G401 (cell line): ENCODE measurements around the gene IKZF2. TPM values are rescaled to one million over a fixed set of nuclear protein-coding genes. Genes with fewer than 3 reads are reported as not detected.
"Not testable (repeated sequence)": the region's sequence is repeated elsewhere in the genome, so short reads cannot be mapped to it uniquely, and the experiment has no call there.

Experiments used
- DNase-seq: peaks from one replicate; pipeline ENCODE4 v3.0.0-alpha.2; 2015; ENCODE audit warnings: low spot score
- in situ Hi-C: cut with HindIII; loops from 2 replicates; pipeline ENCODE4 v1.10.0; 2016; ENCODE audit warnings: low sequenced_read_pairs, mixed read lengths
- total RNA-seq: library from RNA; depleted of rRNA; stranded (reverse); fragments of >200 nt; shearing (Covaris generic); gene quantifications from 2 replicates; pipeline ENCODE4 v1.2.3, GENCODE V29; 2014

The IKZF2 gene
- total RNA-seq, 1 experiment from 2014 or later = not detected

- DNase-seq = no peak
- in situ Hi-C loops = no loop called here
Measured at GRCh38 chr2:213066443-213066743, 85.0 kb downstream of the IKZF2 start.

- in situ Hi-C loops = no loop called here
- peak; percentile 23 for DNase-seq
Measured at GRCh38 chr2:213065583-213066442, 85.6 kb downstream of the IKZF2 start.

GRCh38 chr2:213064099-213064498, 87.3 kb downstream of the IKZF2 start:
- no peak for DNase-seq
- in situ Hi-C loops = no loop called here

- DNase-seq = no peak
- in situ Hi-C loops = no loop called here
Measured at GRCh38 chr2:213057977-213058376, 93.4 kb downstream of the IKZF2 start.

- peak; percentile 59 for DNase-seq
- in situ Hi-C loops = no loop called here
Measured at GRCh38 chr2:213046431-213046830, 105.0 kb downstream of the IKZF2 start.

- no peak for DNase-seq
- in situ Hi-C loops = no loop called here
Measured at GRCh38 chr2:213043566-213043965, 107.8 kb downstream of the IKZF2 start.

GRCh38 chr2:213042262-213042661, 109.2 kb downstream of the IKZF2 start:
- in situ Hi-C loops = no loop called here
- no peak for DNase-seq

GRCh38 chr2:213036836-213037235, 114.6 kb downstream of the IKZF2 start:
- in situ Hi-C loops = no loop called here
- no peak for DNase-seq

GRCh38 chr2:213034585-213034984, 116.8 kb downstream of the IKZF2 start:
- no peak for DNase-seq
- in situ Hi-C loops = no loop called here

- in situ Hi-C loops = no loop called here
- no peak for DNase-seq
Measured at GRCh38 chr2:213032607-213033006, 118.8 kb downstream of the IKZF2 start.

GRCh38 chr2:213022987-213023386, 128.4 kb downstream of the IKZF2 start:
- no peak for DNase-seq
- in situ Hi-C loops = no loop called here

GRCh38 chr2:213021971-213022899, 129.2 kb downstream of the IKZF2 start:
- in situ Hi-C loops = no loop called here
- DNase-seq = no peak

- DNase-seq, in situ Hi-C loops: not testable (repeated sequence)
Measured at GRCh38 chr2:213020913-213021312, 130.5 kb downstream of the IKZF2 start.

GRCh38 chr2:213020268-213020667, 131.1 kb downstream of the IKZF2 start:
- in situ Hi-C loops = no loop called here

GRCh38 chr2:213019368-213019767, 132.0 kb downstream of the IKZF2 start:
- no peak for DNase-seq
- in situ Hi-C loops = no loop called here

More at GRCh38 chr2:213020268-213020667, 131.1 kb downstream of the IKZF2 start:
- DNase-seq = no peak

- in situ Hi-C loops = no loop called here
- DNase-seq = no peak
Measured at GRCh38 chr2:213018340-213018901, 133.0 kb downstream of the IKZF2 start.

GRCh38 chr2:213017404-213017803, 134.0 kb downstream of the IKZF2 start:
- DNase-seq = no peak
- in situ Hi-C loops = no loop called here

- in situ Hi-C loops = no loop called here
- no peak for DNase-seq
Measured at GRCh38 chr2:213016984-213017351, 134.4 kb downstream of the IKZF2 start.

GRCh38 chr2:213016166-213016983, 135.0 kb downstream of the IKZF2 start:
- in situ Hi-C loops = no loop called here

More at GRCh38 chr2:213016166-213016983, 135.0 kb downstream of the IKZF2 start:
- DNase-seq = no peak
